ENCODE results near the gene ELFN2. TPM values are rescaled to one million over a fixed set of nuclear protein-coding genes. Genes with fewer than 3 reads are reported as not detected.
A peak's percentile ranks its signal among the peaks of the same experiment; 100 is the strongest.
"Not testable (repeated sequence)": the region's sequence is repeated elsewhere in the genome, so short reads cannot be mapped to it uniquely, and the experiment has no call there.

ELFN2 gene
- total and polyA plus RNA-seq, 4 experiments from 2014 or later: 0.32 to 0.55 TPM; not detected in 2

DNA sequence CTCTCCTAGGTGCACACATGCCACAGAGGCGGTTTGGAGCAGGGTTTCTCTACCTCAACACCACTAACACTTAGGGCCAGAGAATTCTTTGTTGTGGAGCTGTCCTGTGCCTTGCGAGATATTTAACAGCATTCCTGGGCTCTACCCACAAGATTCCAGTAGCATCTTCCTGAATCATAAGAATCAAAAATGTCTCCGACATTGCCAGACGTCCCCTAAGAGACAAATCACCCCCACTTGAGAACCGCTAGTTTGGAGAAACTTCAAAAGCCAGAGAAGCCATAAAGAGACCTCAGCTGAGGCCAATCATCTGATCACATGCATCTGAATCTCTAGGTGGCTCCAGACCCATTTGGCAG is 42.8 kb upstream of the ELFN2 start:
- no peak overlapping the region for H3K27ac ChIP-seq (ENCODE audit: low read depth, low read length)
- no peaks in the 10 kb centered on the region for H3K27me3 ChIP-seq (ENCODE audit: insufficient read depth, low read length)
- peaks cover 40 to 73% of the 10 kb centered on the region in 2 donors for H3K36me3 Mint-ChIP-seq
- H3K9me3 ChIP-seq (ENCODE audit: control insufficient read depth in 1 of 2, low read length in 2 of 2): no peaks in the 10 kb centered on the region
- H3K4me3 Mint-ChIP-seq: no peak overlapping the region
- DNase-seq: no peak
- no peak overlapping the region for H3K27ac Mint-ChIP-seq
- no peaks in the 10 kb centered on the region for H3K27me3 Mint-ChIP-seq
- H3K36me3 ChIP-seq (ENCODE audit: insufficient read depth, low read length): peaks cover 53% of the 10 kb centered on the region
- H3K9me3 Mint-ChIP-seq: no peaks in the 10 kb centered on the region
- no peaks in the 10 kb centered on the region for H3K4me1 ChIP-seq (ENCODE audit: insufficient read depth, low read length)
- POLR2A ChIA-PET (ENCODE audit: partially characterized antibody): no interaction called here
- intact Hi-C loops (cut with micrococcal nuclease): no loop called here
- no peak overlapping the region for H3K4me3 ChIP-seq (ENCODE audit: low read length in 2 of 2)
- CTCF ChIA-PET (ENCODE audit: partially characterized antibody): interaction anchor here (1.2 kb wide), 1 partner anchor 153 kb away, joined by 3 read pairs; no protein-coding TSS in a partner anchor
- peaks cover 0 to 15% (median 9%) of the 10 kb centered on the region in 4 donors for H3K4me1 Mint-ChIP-seq

DNA sequence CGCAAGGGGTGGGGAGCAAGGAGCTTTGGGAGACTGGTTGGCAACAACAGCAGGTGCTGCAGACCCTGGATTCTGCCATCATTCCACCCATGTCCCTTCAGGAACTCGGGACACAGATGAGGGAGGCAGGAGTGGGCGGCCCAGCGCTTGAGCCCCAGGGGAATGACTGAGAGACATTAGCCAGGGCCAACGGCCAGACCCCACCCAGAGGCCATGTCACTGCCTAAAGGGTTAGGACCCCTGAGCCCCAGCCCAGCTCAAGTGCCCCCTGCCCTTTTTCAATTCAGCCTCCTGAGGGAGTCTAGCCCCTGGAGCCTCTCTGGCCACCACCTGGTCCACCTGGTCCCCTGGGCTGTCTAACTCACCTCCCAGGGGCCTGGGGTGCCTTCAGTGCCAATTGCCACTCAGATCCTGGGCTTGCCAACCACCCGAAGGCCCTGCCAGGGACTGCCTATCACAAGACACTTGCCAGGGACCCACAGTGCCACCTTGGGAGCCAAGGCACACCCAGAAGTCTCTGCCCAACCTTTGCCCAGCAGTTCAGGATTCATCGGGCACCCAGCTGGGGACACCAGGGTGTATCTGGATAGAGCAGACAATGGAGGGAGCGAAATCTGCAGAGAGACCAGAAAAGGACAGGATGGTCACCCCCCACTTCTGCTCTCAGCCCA is 42.3 kb upstream of the ELFN2 start:
- Mint-ChIP-seq H3K36me3 (peaks cover 35 to 69% of the 10 kb centered on the region in 2 donors), H3K4me1 (peaks cover 0 to 17% (median 8%) of the 10 kb centered on the region in 4 donors)

DNA sequence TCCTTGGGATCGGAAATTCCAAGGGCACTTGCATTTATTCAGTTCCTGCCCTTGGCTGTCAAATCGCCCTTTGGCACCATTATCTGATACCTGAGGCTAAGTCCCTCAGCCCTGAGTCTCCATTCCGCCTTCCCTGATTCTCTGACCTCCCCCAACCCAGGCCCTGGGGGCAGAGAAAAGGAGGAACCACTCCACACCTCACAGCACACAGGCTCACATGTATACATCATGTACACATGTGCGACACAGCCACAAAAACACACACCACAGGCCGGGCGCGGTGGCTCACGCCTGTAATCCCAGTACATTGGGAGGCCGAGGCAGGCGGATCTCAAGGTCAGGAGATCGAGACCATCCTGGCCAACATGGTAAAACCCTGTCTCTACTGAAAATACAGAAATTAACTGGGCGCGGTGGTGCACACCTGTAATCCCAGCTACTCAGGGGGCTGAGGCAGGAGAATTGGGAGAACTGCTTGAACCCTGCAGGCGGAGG is 41.0 kb upstream of the ELFN2 start:
- H3K4me3 Mint-ChIP-seq: not testable (repeated sequence)

More for the DNA sequence above, 42.3 kb upstream of the ELFN2 start:
- Mint-ChIP-seq H3K9me3 (no peaks in the 10 kb centered on the region), H3K27me3 (no peaks in the 10 kb centered on the region), H3K27ac (no peak overlapping the region), H3K4me3 (no peak overlapping the region)
- ChIA-PET POLR2A (ENCODE audit: partially characterized antibody) (no interaction called here), CTCF (ENCODE audit: partially characterized antibody) (interaction anchor here (1.2 kb wide), 1 partner anchor 152 kb away, joined by 3 read pairs; no protein-coding TSS in a partner anchor)
- no peak overlapping the region for H3K4me3 ChIP-seq (ENCODE audit: low read length in 2 of 2)
- intact Hi-C loops (cut with micrococcal nuclease): no loop called here
- H3K27ac ChIP-seq (ENCODE audit: low read depth, low read length): no peak overlapping the region
- no peaks in the 10 kb centered on the region for H3K4me1 ChIP-seq (ENCODE audit: insufficient read depth, low read length)
- peaks cover 48% of the 10 kb centered on the region for H3K36me3 ChIP-seq (ENCODE audit: insufficient read depth, low read length)
- H3K27me3 ChIP-seq (ENCODE audit: insufficient read depth, low read length): no peaks in the 10 kb centered on the region
- no peak for DNase-seq
- no peaks in the 10 kb centered on the region for H3K9me3 ChIP-seq (ENCODE audit: control insufficient read depth in 1 of 2, low read length in 2 of 2)

DNA sequence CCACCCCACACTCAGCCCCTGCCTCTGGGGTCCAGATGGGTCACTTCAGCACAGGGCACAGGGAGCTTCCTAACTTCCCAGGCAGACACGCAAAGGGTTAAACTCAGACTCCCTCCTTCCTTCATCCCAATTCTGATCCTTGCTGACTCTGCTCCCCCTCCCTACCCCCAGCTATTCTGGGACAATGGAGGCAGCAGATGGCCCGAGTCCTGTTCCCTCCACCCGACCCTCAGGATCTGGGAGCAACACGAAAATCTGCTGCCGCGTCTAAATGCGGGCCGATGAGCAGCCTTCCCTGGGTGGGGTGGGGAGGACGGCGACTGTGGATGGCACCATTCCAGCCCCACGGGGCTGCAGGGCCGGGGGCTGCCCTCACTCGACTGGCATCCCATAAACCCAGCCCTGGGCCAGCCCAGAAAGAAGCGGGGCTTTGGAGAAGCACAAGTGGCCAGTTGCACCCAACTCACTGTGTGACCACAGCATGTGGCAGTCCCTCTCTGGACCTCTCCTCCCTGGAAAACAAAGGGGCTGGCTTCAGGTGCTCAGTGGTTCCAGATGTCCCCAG is 40.2 kb upstream of the ELFN2 start:
- CTCF ChIA-PET (ENCODE audit: partially characterized antibody): interaction anchor here (1.2 to 2.1 kb wide), 3 partner anchors 11 to 30 kb away, joined by 3 to 6 read pairs (median 4); partner anchors contain the start of gene MFNG
- Mint-ChIP-seq H3K4me1 (peaks cover 4 to 20% (median 9%) of the 10 kb centered on the region in 4 donors), H3K27ac (no peak overlapping the region), H3K4me3 (no peak overlapping the region), H3K9me3 (no peaks in the 10 kb centered on the region), H3K27me3 (no peaks in the 10 kb centered on the region), H3K36me3 (peaks cover 29 to 63% of the 10 kb centered on the region in 2 donors)
- no peaks in the 10 kb centered on the region for H3K9me3 ChIP-seq (ENCODE audit: control insufficient read depth in 1 of 2, low read length in 2 of 2)
- H3K27me3 ChIP-seq (ENCODE audit: insufficient read depth, low read length): no peaks in the 10 kb centered on the region
- H3K4me3 ChIP-seq (ENCODE audit: low read length in 2 of 2): no peak overlapping the region
- no peak for DNase-seq
- H3K27ac ChIP-seq (ENCODE audit: low read depth, low read length): no peak overlapping the region
- H3K36me3 ChIP-seq (ENCODE audit: insufficient read depth, low read length): peaks cover 36% of the 10 kb centered on the region
- H3K4me1 ChIP-seq (ENCODE audit: insufficient read depth, low read length): no peaks in the 10 kb centered on the region
- POLR2A ChIA-PET (ENCODE audit: partially characterized antibody): no interaction called here
- intact Hi-C loops (cut with micrococcal nuclease): no loop called here

More for the DNA sequence above, 41.0 kb upstream of the ELFN2 start:
- CTCF ChIA-PET (ENCODE audit: partially characterized antibody); H3K9me3 Mint-ChIP-seq; H3K27ac ChIP-seq (ENCODE audit: low read depth, low read length); H3K27me3 Mint-ChIP-seq; intact Hi-C loops (cut with micrococcal nuclease); POLR2A ChIA-PET (ENCODE audit: partially characterized antibody); H3K27me3 ChIP-seq (ENCODE audit: insufficient read depth, low read length); H3K9me3 ChIP-seq (ENCODE audit: control insufficient read depth in 1 of 2, low read length in 2 of 2); H3K4me1 ChIP-seq (ENCODE audit: insufficient read depth, low read length); H3K4me3 ChIP-seq (ENCODE audit: low read length in 2 of 2); DNase-seq: not testable (repeated sequence)
- H3K36me3 ChIP-seq (ENCODE audit: insufficient read depth, low read length): peaks cover 41% of the 10 kb centered on the region
- peaks cover 33 to 63% of the 10 kb centered on the region in 2 donors for H3K36me3 Mint-ChIP-seq
- peak overlapping the region in 1 of 7 donors; percentile 53 for H3K27ac Mint-ChIP-seq
- H3K4me1 Mint-ChIP-seq: peaks cover 1 to 18% (median 8%) of the 10 kb centered on the region in 4 donors

DNA sequence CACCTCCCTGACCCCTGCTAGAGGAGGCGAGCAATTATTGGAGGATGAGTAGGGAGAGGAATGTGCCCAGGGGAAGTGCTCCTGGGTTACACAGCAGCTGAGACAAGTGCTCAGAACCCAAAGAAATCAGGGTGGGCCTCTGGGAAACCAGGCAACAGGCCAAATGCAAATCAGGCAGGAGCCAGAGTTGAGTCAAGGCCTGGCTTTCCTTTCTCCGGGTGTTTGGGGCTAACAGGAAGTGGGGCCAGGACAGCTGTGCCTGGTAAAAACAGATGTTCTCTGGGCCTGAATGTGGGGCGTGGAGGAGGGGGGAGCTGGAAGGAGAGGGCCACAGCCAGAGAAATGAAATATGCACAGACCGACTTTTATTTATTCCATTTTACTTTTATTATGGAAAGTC is 36.9 kb upstream of the ELFN2 start:
- Histone ChIP-seq H3K9me3 (ENCODE audit: control insufficient read depth in 1 of 2, low read length in 2 of 2) (no peaks in the 10 kb centered on the region), H3K27me3 (ENCODE audit: insufficient read depth, low read length) (no peaks in the 10 kb centered on the region), H3K4me3 (ENCODE audit: low read length in 2 of 2) (no peak overlapping the region), H3K4me1 (ENCODE audit: insufficient read depth, low read length) (no peaks in the 10 kb centered on the region), H3K27ac (ENCODE audit: low read depth, low read length) (no peak overlapping the region), H3K36me3 (ENCODE audit: insufficient read depth, low read length) (peaks cover 17% of the 10 kb centered on the region)
- POLR2A ChIA-PET (ENCODE audit: partially characterized antibody): interaction anchor here (1.3 kb wide), 1 partner anchor 25 kb away, joined by 3 read pairs; no protein-coding TSS in a partner anchor
- DNase-seq: no peak
- Mint-ChIP-seq H3K27me3 (no peaks in the 10 kb centered on the region), H3K36me3 (peaks cover 31 to 57% of the 10 kb centered on the region in 2 donors), H3K4me3 (no peak overlapping the region), H3K9me3 (no peaks in the 10 kb centered on the region), H3K27ac (no peak overlapping the region), H3K4me1 (peaks cover 4 to 14% (median 9%) of the 10 kb centered on the region in 4 donors)
- intact Hi-C loops (cut with micrococcal nuclease): no loop called here
- CTCF ChIA-PET (ENCODE audit: partially characterized antibody): interaction anchor here (1.0 to 2.1 kb wide), 4 partner anchors 8 to 36 kb away, joined by 3 to 8 read pairs (median 4); no protein-coding TSS in a partner anchor

DNA sequence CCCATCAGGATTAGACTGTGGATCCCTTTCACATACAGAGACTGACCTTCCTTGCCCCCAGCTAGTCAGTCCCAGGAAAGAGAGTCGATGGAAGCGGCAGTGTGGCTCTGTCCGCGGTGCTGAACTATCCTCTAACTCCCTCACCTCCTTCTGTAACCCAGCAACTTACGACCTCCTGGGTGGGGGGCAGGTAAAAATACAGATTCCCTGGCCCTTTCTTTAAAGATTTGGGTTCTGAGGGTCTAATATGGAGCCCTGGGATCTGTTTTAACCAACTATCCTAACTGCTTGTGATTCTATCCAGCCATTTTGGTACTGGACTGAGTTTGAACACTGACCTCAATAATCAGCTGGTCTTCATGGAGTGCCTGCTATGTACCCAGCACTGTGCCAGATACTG is 35.7 kb upstream of the ELFN2 start:
- Histone ChIP-seq H3K27me3 (ENCODE audit: insufficient read depth, low read length) (no peaks in the 10 kb centered on the region), H3K27ac (ENCODE audit: low read depth, low read length) (no peak overlapping the region), H3K4me1 (ENCODE audit: insufficient read depth, low read length) (no peaks in the 10 kb centered on the region), H3K36me3 (ENCODE audit: insufficient read depth, low read length) (peaks cover 12% of the 10 kb centered on the region), H3K9me3 (ENCODE audit: control insufficient read depth in 1 of 2, low read length in 2 of 2) (no peaks in the 10 kb centered on the region), H3K4me3 (ENCODE audit: low read length in 2 of 2) (no peak overlapping the region)
- no peak for DNase-seq
- Mint-ChIP-seq H3K27me3 (no peaks in the 10 kb centered on the region), H3K27ac (peak overlapping the region in 4 of 7 donors; percentile 30 to 82 (median 57)), H3K9me3 (no peaks in the 10 kb centered on the region), H3K4me3 (no peak overlapping the region), H3K4me1 (peaks cover 4 to 10% (median 6%) of the 10 kb centered on the region in 4 donors), H3K36me3 (peaks cover 31 to 54% of the 10 kb centered on the region in 2 donors)
- intact Hi-C loops (cut with micrococcal nuclease): no loop called here
- POLR2A ChIA-PET (ENCODE audit: partially characterized antibody): no interaction called here
- CTCF ChIA-PET (ENCODE audit: partially characterized antibody): interaction anchor here (1.4 to 1.8 kb wide), 3 partner anchors 10 to 35 kb away, joined by 3 to 7 read pairs (median 3); no protein-coding TSS in a partner anchor

DNA sequence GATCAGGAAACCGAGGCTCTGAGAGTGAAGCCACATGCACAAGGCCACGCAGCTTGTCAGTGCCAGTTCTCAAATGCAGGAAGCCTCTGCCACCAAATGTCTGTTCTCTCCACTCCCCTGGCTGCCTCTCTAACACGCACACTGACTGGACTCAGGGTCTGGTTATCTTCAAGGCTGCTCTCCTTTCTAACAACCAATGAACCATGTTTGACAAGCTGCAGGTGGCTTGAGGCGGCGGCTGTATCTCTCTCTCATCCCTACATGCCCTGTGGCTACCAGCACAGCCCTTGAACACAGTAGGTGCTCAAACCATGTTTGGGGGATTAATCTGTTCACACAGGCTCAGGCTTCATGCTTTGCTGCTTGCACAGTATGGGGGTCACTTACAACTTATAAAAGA is 35.2 kb upstream of the ELFN2 start:
- ChIA-PET CTCF (ENCODE audit: partially characterized antibody) (interaction anchor here (1.5 to 1.8 kb wide), 2 partner anchors 10 to 36 kb away, joined by 3 to 7 read pairs; no protein-coding TSS in a partner anchor), POLR2A (ENCODE audit: partially characterized antibody) (no interaction called here)
- H3K36me3 Mint-ChIP-seq: peaks cover 32 to 53% of the 10 kb centered on the region in 2 donors
- Histone ChIP-seq H3K4me3 (ENCODE audit: low read length in 2 of 2) (no peak overlapping the region), H3K27me3 (ENCODE audit: insufficient read depth, low read length) (no peaks in the 10 kb centered on the region), H3K36me3 (ENCODE audit: insufficient read depth, low read length) (peaks cover 12% of the 10 kb centered on the region), H3K27ac (ENCODE audit: low read depth, low read length) (no peak overlapping the region), H3K4me1 (ENCODE audit: insufficient read depth, low read length) (peaks cover 2% of the 10 kb centered on the region), H3K9me3 (ENCODE audit: control insufficient read depth in 1 of 2, low read length in 2 of 2) (no peaks in the 10 kb centered on the region)
- no peaks in the 10 kb centered on the region for H3K27me3 Mint-ChIP-seq
- DNase-seq: no peak
- peak overlapping the region in 2 of 7 donors; percentile 34 to 57 for H3K27ac Mint-ChIP-seq
- peaks cover 6 to 12% (median 8%) of the 10 kb centered on the region in 4 donors for H3K4me1 Mint-ChIP-seq
- no peaks in the 10 kb centered on the region for H3K9me3 Mint-ChIP-seq
- no peak overlapping the region for H3K4me3 Mint-ChIP-seq
- intact Hi-C loops (cut with micrococcal nuclease): no loop called here
